Measurements from ENCODE around the gene ELOVL7. TPM values are rescaled to one million over a fixed set of nuclear protein-coding genes. Genes with fewer than 3 reads are reported as not detected.
"Not testable (repeated sequence)": the region's sequence is repeated elsewhere in the genome, so short reads cannot be mapped to it uniquely, and the experiment has no call there.

The ELOVL7 gene
- total and polyA plus RNA-seq, 3 experiments from 2014 or later, result 0.11 to 0.18 TPM; not detected in 1

- peaks cover 0 to 13% of the 10 kb centered on the region in 2 donors for H3K27me3 Mint-ChIP-seq
- no peaks in the 10 kb centered on the region for H3K4me1 ChIP-seq (ENCODE audit: insufficient read depth, low read length)
- peaks cover 0 to 4% (median 0%) of the 10 kb centered on the region in 5 donors for H3K9me3 Mint-ChIP-seq
- no peaks in the 10 kb centered on the region for H3K9me3 ChIP-seq (ENCODE audit: low read length)
- H3K4me3 ChIP-seq (ENCODE audit: low read length), result no peak overlapping the region
- no peak overlapping the region for H3K27ac Mint-ChIP-seq
- CTCF ChIA-PET, result no interaction called here
- DNase-seq, result no peak
- H3K4me1 Mint-ChIP-seq, result no peaks in the 10 kb centered on the region
- no peaks in the 10 kb centered on the region for H3K36me3 ChIP-seq (ENCODE audit: insufficient read depth, low read length)
- H3K27ac ChIP-seq (ENCODE audit: low read depth, low read length), result no peak overlapping the region
- no peak overlapping the region for H3K4me3 Mint-ChIP-seq
- H3K36me3 Mint-ChIP-seq, result no peaks in the 10 kb centered on the region
- POLR2A ChIA-PET, result no interaction called here
- no peaks in the 10 kb centered on the region for H3K27me3 ChIP-seq (ENCODE audit: insufficient read depth, low read length, poor library complexity, severe bottlenecking)
Observed at GRCh38 chr5:60802226-60802625, 41.8 kb downstream of the ELOVL7 start.

GRCh38 chr5:60797482-60798153, 46.5 kb downstream of the ELOVL7 start:
- Histone ChIP-seq H3K27me3 (ENCODE audit: insufficient read depth, low read length, poor library complexity, severe bottlenecking) (no peaks in the 10 kb centered on the region), H3K27ac (ENCODE audit: low read depth, low read length) (no peak overlapping the region), H3K9me3 (ENCODE audit: low read length) (no peaks in the 10 kb centered on the region), H3K36me3 (ENCODE audit: insufficient read depth, low read length) (no peaks in the 10 kb centered on the region), H3K4me1 (ENCODE audit: insufficient read depth, low read length) (no peaks in the 10 kb centered on the region), H3K4me3 (ENCODE audit: low read length) (no peak overlapping the region)
- Mint-ChIP-seq H3K9me3 (no peaks in the 10 kb centered on the region), H3K36me3 (no peaks in the 10 kb centered on the region), H3K4me3 (no peak overlapping the region), H3K27me3 (peaks cover 0 to 9% of the 10 kb centered on the region in 2 donors), H3K4me1 (no peaks in the 10 kb centered on the region), H3K27ac (no peak overlapping the region)
- no peak for DNase-seq
- ChIA-PET CTCF (no interaction called here), POLR2A (no interaction called here)

GRCh38 chr5:60795424-60795950, 48.6 kb downstream of the ELOVL7 start:
- H3K4me3 ChIP-seq (ENCODE audit: low read length); CTCF ChIA-PET; H3K9me3 ChIP-seq (ENCODE audit: low read length); H3K36me3 Mint-ChIP-seq; H3K9me3 Mint-ChIP-seq; H3K27ac ChIP-seq (ENCODE audit: low read depth, low read length); H3K27me3 Mint-ChIP-seq; H3K4me3 Mint-ChIP-seq; H3K27me3 ChIP-seq (ENCODE audit: insufficient read depth, low read length, poor library complexity, severe bottlenecking); H3K36me3 ChIP-seq (ENCODE audit: insufficient read depth, low read length); DNase-seq; H3K4me1 ChIP-seq (ENCODE audit: insufficient read depth, low read length); H3K27ac Mint-ChIP-seq; POLR2A ChIA-PET; H3K4me1 Mint-ChIP-seq: not testable (repeated sequence)

GRCh38 chr5:60794691-60795090, 49.4 kb downstream of the ELOVL7 start:
- Histone ChIP-seq H3K27me3 (ENCODE audit: insufficient read depth, low read length, poor library complexity, severe bottlenecking) (no peaks in the 10 kb centered on the region), H3K4me3 (ENCODE audit: low read length) (no peak overlapping the region), H3K9me3 (ENCODE audit: low read length) (no peaks in the 10 kb centered on the region), H3K36me3 (ENCODE audit: insufficient read depth, low read length) (no peaks in the 10 kb centered on the region), H3K27ac (ENCODE audit: low read depth, low read length) (no peak overlapping the region), H3K4me1 (ENCODE audit: insufficient read depth, low read length) (no peaks in the 10 kb centered on the region)
- DNase-seq, result no peak
- CTCF ChIA-PET, result no interaction called here
- POLR2A ChIA-PET, result no interaction called here
- H3K27ac Mint-ChIP-seq, result no peak overlapping the region
- no peaks in the 10 kb centered on the region for H3K36me3 Mint-ChIP-seq
- no peak overlapping the region for H3K4me3 Mint-ChIP-seq
- peaks cover 0 to 1% (median 0%) of the 10 kb centered on the region in 5 donors for H3K9me3 Mint-ChIP-seq
- peaks cover under 1 to 5% of the 10 kb centered on the region in 2 donors for H3K27me3 Mint-ChIP-seq
- no peaks in the 10 kb centered on the region for H3K4me1 Mint-ChIP-seq

GRCh38 chr5:60792438-60792837, 51.6 kb downstream of the ELOVL7 start:
- ChIA-PET POLR2A (no interaction called here), CTCF (no interaction called here)
- H3K4me3 ChIP-seq (ENCODE audit: low read length), result no peak overlapping the region
- H3K36me3 Mint-ChIP-seq, result no peaks in the 10 kb centered on the region
- no peaks in the 10 kb centered on the region for H3K36me3 ChIP-seq (ENCODE audit: insufficient read depth, low read length)
- no peak for DNase-seq
- H3K4me1 Mint-ChIP-seq, result no peaks in the 10 kb centered on the region
- H3K27ac ChIP-seq (ENCODE audit: low read depth, low read length), result no peak overlapping the region
- no peaks in the 10 kb centered on the region for H3K27me3 ChIP-seq (ENCODE audit: insufficient read depth, low read length, poor library complexity, severe bottlenecking)
- peaks cover 0 to 1% (median 0%) of the 10 kb centered on the region in 5 donors for H3K9me3 Mint-ChIP-seq
- H3K27me3 Mint-ChIP-seq, result peaks cover 2 to 10% of the 10 kb centered on the region in 2 donors
- no peak overlapping the region for H3K27ac Mint-ChIP-seq
- H3K4me1 ChIP-seq (ENCODE audit: insufficient read depth, low read length), result no peaks in the 10 kb centered on the region
- no peak overlapping the region for H3K4me3 Mint-ChIP-seq
- H3K9me3 ChIP-seq (ENCODE audit: low read length), result no peaks in the 10 kb centered on the region

GRCh38 chr5:60789551-60789950, 54.5 kb downstream of the ELOVL7 start:
- H3K4me1 ChIP-seq (ENCODE audit: insufficient read depth, low read length), result no peaks in the 10 kb centered on the region
- no peaks in the 10 kb centered on the region for H3K36me3 ChIP-seq (ENCODE audit: insufficient read depth, low read length)
- no peaks in the 10 kb centered on the region for H3K9me3 ChIP-seq (ENCODE audit: low read length)
- no peak overlapping the region for H3K27ac ChIP-seq (ENCODE audit: low read depth, low read length)
- Mint-ChIP-seq H3K4me1 (no peaks in the 10 kb centered on the region), H3K4me3 (no peak overlapping the region), H3K27me3 (peaks cover 5 to 13% of the 10 kb centered on the region in 2 donors), H3K36me3 (no peaks in the 10 kb centered on the region), H3K9me3 (peaks cover 0 to 1% (median 0%) of the 10 kb centered on the region in 5 donors), H3K27ac (no peak overlapping the region)
- POLR2A ChIA-PET, result no interaction called here
- no peak for DNase-seq
- no peaks in the 10 kb centered on the region for H3K27me3 ChIP-seq (ENCODE audit: insufficient read depth, low read length, poor library complexity, severe bottlenecking)
- no peak overlapping the region for H3K4me3 ChIP-seq (ENCODE audit: low read length)
- CTCF ChIA-PET, result no interaction called here

GRCh38 chr5:60788863-60789513, 55.1 kb downstream of the ELOVL7 start:
- no peaks in the 10 kb centered on the region for H3K9me3 ChIP-seq (ENCODE audit: low read length)
- peaks cover 0 to 1% (median 0%) of the 10 kb centered on the region in 5 donors for H3K9me3 Mint-ChIP-seq
- no peak overlapping the region for H3K27ac Mint-ChIP-seq
- no peak overlapping the region for H3K4me3 ChIP-seq (ENCODE audit: low read length)
- H3K27ac ChIP-seq (ENCODE audit: low read depth, low read length), result no peak overlapping the region
- peaks cover 5 to 13% of the 10 kb centered on the region in 2 donors for H3K27me3 Mint-ChIP-seq
- no peaks in the 10 kb centered on the region for H3K4me1 Mint-ChIP-seq
- H3K36me3 Mint-ChIP-seq, result no peaks in the 10 kb centered on the region
- DNase-seq, result no peak
- ChIA-PET CTCF (no interaction called here), POLR2A (no interaction called here)
- H3K4me3 Mint-ChIP-seq, result no peak overlapping the region
- no peaks in the 10 kb centered on the region for H3K4me1 ChIP-seq (ENCODE audit: insufficient read depth, low read length)
- H3K36me3 ChIP-seq (ENCODE audit: insufficient read depth, low read length), result no peaks in the 10 kb centered on the region
- H3K27me3 ChIP-seq (ENCODE audit: insufficient read depth, low read length, poor library complexity, severe bottlenecking), result no peaks in the 10 kb centered on the region

- Mint-ChIP-seq H3K4me1 (no peaks in the 10 kb centered on the region), H3K4me3 (no peak overlapping the region), H3K36me3 (peaks cover 0 to under 1% (median 0%) of the 10 kb centered on the region in 3 donors), H3K27ac (no peak overlapping the region), H3K27me3 (peaks cover 0 to under 1% of the 10 kb centered on the region in 2 donors), H3K9me3 (peaks cover 0 to 6% (median 0%) of the 10 kb centered on the region in 5 donors)
- CTCF ChIA-PET, result no interaction called here
- H3K27me3 ChIP-seq (ENCODE audit: insufficient read depth, low read length, poor library complexity, severe bottlenecking), result no peaks in the 10 kb centered on the region
- no peaks in the 10 kb centered on the region for H3K4me1 ChIP-seq (ENCODE audit: insufficient read depth, low read length)
- no peak overlapping the region for H3K4me3 ChIP-seq (ENCODE audit: low read length)
- no peak for DNase-seq
- no peak overlapping the region for H3K27ac ChIP-seq (ENCODE audit: low read depth, low read length)
- no peaks in the 10 kb centered on the region for H3K36me3 ChIP-seq (ENCODE audit: insufficient read depth, low read length)
- no peaks in the 10 kb centered on the region for H3K9me3 ChIP-seq (ENCODE audit: low read length)
- POLR2A ChIA-PET, result no interaction called here
Observed at GRCh38 chr5:60779466-60779865, 64.6 kb downstream of the ELOVL7 start.
